Measurements from ENCODE around the gene RAB6B. TPM values are rescaled to one million over a fixed set of nuclear protein-coding genes. Genes with fewer than 3 reads are reported as not detected.

The RAB6B gene
- total RNA-seq, 2 donors from 2014 or later: 2.2 to 3.0 TPM

GRCh38 chr3:133870822-133871221, 24.9 kb downstream of the RAB6B start:
- H3K27ac Mint-ChIP-seq: no peak overlapping the region
- DNase-seq: no peak
- no peaks in the 10 kb centered on the region for H3K27me3 Mint-ChIP-seq (ENCODE audit: insufficient read depth)
- Histone ChIP-seq H3K36me3 (ENCODE audit: control insufficient read depth, insufficient read depth, low read length) (no peaks in the 10 kb centered on the region), H3K9me3 (ENCODE audit: control insufficient read depth, low read length) (no peaks in the 10 kb centered on the region), H3K4me1 (ENCODE audit: control insufficient read depth, insufficient read depth, low read length) (no peaks in the 10 kb centered on the region), H3K27me3 (ENCODE audit: control insufficient read depth, insufficient read depth, low read length, poor library complexity, severe bottlenecking) (no peaks in the 10 kb centered on the region), H3K9ac (ENCODE audit: extremely low read depth, low read length, poor library complexity, severe bottlenecking) (no peak overlapping the region), H3K4me3 (ENCODE audit: low read length) (no peak overlapping the region), H3K27ac (ENCODE audit: low read depth, low read length) (no peak overlapping the region)
- H3K9me3 Mint-ChIP-seq: no peaks in the 10 kb centered on the region
- no peaks in the 10 kb centered on the region for H3K36me3 Mint-ChIP-seq (ENCODE audit: low read depth)
- TF ChIP-seq CTCF (conservative IDR thresholded peaks at IDR 0.05): no peak
- no peak overlapping the region for H3K4me3 Mint-ChIP-seq
- H3K4me1 Mint-ChIP-seq: no peaks in the 10 kb centered on the region

GRCh38 chr3:133869586-133869985, 26.1 kb downstream of the RAB6B start:
- Histone ChIP-seq H3K4me1 (ENCODE audit: control insufficient read depth, insufficient read depth, low read length) (no peaks in the 10 kb centered on the region), H3K27me3 (ENCODE audit: control insufficient read depth, insufficient read depth, low read length, poor library complexity, severe bottlenecking) (no peaks in the 10 kb centered on the region), H3K27ac (ENCODE audit: low read depth, low read length) (no peak overlapping the region), H3K9ac (ENCODE audit: extremely low read depth, low read length, poor library complexity, severe bottlenecking) (no peak overlapping the region), H3K36me3 (ENCODE audit: control insufficient read depth, insufficient read depth, low read length) (no peaks in the 10 kb centered on the region), H3K4me3 (ENCODE audit: low read length) (no peak overlapping the region), H3K9me3 (ENCODE audit: control insufficient read depth, low read length) (no peaks in the 10 kb centered on the region)
- H3K4me3 Mint-ChIP-seq: no peak overlapping the region
- TF ChIP-seq CTCF (conservative IDR thresholded peaks at IDR 0.05): no peak
- H3K27ac Mint-ChIP-seq: no peak overlapping the region
- H3K27me3 Mint-ChIP-seq (ENCODE audit: insufficient read depth): no peaks in the 10 kb centered on the region
- WGBS, 2 experiments (ENCODE audit: insufficient coverage in 1 of 2, insufficient read length in 1 of 2): 85 to 93% methylated on average over 4 to 6 of the region's 6 CpGs
- H3K9me3 Mint-ChIP-seq: no peaks in the 10 kb centered on the region
- DNase-seq: no peak
- no peaks in the 10 kb centered on the region for H3K4me1 Mint-ChIP-seq
- H3K36me3 Mint-ChIP-seq (ENCODE audit: low read depth): no peaks in the 10 kb centered on the region

- no peaks in the 10 kb centered on the region for H3K9me3 Mint-ChIP-seq
- H3K4me1 ChIP-seq (ENCODE audit: control insufficient read depth, insufficient read depth, low read length): no peaks in the 10 kb centered on the region
- H3K27me3 Mint-ChIP-seq (ENCODE audit: insufficient read depth): no peaks in the 10 kb centered on the region
- no peaks in the 10 kb centered on the region for H3K36me3 Mint-ChIP-seq (ENCODE audit: low read depth)
- no peak overlapping the region for H3K4me3 Mint-ChIP-seq
- no peak overlapping the region for H3K4me3 ChIP-seq (ENCODE audit: low read length)
- no peak overlapping the region for H3K27ac Mint-ChIP-seq
- no peak for DNase-seq
- no peaks in the 10 kb centered on the region for H3K4me1 Mint-ChIP-seq
- H3K27ac ChIP-seq (ENCODE audit: low read depth, low read length): no peak overlapping the region
- no peaks in the 10 kb centered on the region for H3K27me3 ChIP-seq (ENCODE audit: control insufficient read depth, insufficient read depth, low read length, poor library complexity, severe bottlenecking)
- H3K9ac ChIP-seq (ENCODE audit: extremely low read depth, low read length, poor library complexity, severe bottlenecking): no peak overlapping the region
- no peak for TF ChIP-seq CTCF (conservative IDR thresholded peaks at IDR 0.05)
- whole genome bisulfite sequencing, 2 experiments (ENCODE audit: insufficient coverage in 1 of 2, insufficient read length in 1 of 2): 76 to 82% methylated on average over 3 to 7 of the region's 7 CpGs
- H3K9me3 ChIP-seq (ENCODE audit: control insufficient read depth, low read length): no peaks in the 10 kb centered on the region
- H3K36me3 ChIP-seq (ENCODE audit: control insufficient read depth, insufficient read depth, low read length): no peaks in the 10 kb centered on the region
Observed at GRCh38 chr3:133868758-133869475, 26.8 kb downstream of the RAB6B start.

All from endodermal cell (in vitro differentiated cells).